ENCODE measurements around the gene CCDC127.
"Not testable (repeated sequence)": the region's sequence is repeated elsewhere in the genome, so short reads cannot be mapped to it uniquely, and the experiment has no call there.

Gene CCDC127

DNA sequence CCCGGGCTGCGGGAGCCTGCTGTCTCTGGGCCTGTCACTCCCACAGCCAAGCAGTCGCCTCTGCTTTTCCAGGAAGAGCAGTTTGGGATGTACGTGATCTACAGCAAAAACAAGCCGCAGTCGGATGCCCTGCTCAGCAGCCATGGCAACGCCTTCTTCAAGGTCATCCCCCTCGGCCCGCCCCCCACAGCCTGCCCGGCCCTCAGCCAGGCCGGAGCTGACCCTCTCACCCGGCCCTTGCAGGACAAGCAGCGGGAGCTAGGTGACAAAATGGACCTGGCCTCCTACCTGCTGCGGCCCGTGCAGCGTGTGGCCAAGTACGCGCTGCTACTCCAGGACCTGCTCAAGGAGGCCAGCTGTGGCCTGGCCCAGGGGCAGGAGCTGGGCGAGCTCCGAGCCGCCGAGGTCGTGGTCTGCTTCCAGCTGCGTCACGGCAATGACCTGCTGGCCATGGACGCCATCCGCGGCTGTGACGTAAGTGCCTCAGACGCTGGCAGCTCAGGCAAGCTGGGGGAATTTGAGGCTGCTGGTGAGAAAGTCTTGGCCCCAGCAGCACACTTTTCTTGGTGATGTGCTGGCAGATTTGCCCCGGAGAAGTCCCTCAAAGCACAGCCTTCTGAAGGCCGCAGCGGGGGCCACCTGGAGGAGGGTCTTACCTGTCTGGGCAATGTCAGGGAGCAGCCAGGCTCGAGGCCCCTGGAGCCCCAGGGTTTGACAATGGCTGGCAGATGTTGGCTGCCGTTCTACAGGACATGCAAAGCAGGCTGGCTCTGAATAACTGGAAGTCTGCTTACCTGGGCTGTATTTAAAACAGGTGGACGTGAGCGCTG lies 46.8 kb downstream of the CCDC127 start:
- no peak for DNase-seq

DNA sequence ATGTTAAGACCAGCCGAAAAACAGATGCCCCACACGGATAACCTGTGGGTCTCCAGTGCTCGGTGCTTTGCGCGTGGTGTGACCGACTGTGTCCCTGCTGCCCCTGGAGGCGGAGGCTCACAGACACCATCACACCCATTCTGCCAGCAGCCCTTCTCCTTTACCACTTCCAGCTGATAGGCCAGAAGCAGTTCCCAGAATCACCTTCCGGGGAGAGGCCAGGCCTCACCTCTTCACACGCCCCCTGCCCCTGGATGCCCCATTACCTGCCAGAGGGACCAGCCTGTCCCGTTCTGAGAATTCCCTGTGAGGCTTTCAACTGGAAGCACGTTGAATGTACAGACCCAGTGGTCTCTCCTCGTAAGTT lies 48.2 kb downstream of the CCDC127 start:
- DNase-seq = no peak

DNA sequence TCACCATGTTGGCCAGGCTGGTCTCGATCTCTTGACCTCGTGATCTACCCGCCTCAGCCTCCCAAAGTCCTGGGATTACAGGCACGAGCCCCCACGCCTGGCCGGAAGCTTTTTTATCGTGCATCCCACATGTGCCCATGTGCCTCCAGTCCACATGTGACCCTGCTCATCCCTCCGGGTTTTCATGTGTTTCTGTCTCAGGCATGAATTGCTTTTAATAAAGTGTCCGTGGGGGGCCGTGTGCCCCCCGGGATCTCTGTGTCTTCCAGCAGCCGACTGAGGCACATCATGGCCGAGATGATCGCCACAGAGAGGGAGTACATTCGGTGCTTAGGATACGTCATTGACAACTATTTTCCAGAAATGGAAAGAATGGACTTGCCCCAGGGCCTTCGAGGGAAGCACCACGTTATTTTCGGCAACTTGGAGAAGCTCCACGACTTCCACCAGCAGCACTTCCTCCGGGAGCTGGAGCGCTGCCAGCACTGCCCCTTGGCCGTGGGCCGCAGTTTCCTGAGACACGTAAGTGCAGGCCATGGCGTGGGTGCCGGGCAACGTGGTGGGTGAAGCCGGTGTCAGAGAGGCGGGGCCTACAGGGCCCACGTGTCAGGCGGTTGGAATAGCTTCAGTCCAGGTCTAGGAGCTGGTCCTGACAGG lies 48.8 kb downstream of the CCDC127 start:
- DNase-seq = no peak

DNA sequence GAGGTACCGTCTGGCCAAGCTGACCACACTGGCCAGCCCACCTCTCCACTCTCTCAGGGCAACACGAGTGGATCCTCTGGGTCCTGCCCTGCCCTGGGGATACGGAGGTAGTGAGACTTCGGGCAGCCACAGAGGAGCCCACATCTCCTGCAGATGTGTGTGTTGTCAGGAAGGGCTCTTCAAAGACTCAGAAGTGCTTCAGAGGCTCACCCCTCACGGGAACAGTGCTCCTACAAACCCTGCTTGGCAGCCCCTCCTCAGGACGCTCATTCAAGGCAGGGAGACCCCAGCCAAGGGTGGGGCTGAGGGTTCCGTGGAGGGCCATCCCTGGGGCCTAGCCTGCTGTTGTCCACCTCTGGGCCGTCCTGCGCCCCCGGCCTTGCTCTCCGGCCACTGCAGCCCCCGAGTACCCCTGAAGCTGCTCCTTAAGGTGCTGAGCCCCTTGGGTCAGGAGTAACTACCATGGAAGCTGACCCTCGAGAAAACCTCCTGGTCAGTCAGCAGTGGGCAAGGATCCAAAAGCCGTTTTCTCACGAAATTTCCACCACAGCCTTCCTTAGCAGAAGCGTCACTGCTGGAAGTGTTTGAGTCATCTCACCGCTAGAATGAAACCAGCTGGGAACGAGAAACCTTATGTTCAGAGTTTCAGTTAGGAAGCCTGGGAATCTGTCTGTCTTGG lies 49.8 kb downstream of the CCDC127 start:
- no peak for DNase-seq

DNA sequence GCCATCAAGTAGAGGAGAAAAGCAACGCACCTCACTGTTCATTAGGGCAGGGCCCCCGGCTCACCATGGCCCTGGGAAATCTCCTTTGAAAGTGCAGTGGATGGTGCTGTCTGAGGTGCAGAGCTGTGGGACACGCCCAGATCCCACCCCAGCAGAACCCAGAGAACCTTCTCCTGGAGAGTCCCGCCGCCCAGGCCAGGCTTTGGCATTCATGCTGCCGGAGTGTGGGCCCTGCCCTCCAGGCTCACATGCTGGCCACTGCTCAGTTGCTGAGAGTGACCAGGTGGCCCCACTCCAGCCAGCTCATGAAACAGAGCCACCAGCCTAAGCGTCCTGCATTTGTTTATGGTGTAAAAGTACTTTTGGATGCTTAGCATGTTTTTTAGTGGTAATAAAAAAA lies 50.4 kb downstream of the CCDC127 start:
- DNase-seq = no peak

DNA sequence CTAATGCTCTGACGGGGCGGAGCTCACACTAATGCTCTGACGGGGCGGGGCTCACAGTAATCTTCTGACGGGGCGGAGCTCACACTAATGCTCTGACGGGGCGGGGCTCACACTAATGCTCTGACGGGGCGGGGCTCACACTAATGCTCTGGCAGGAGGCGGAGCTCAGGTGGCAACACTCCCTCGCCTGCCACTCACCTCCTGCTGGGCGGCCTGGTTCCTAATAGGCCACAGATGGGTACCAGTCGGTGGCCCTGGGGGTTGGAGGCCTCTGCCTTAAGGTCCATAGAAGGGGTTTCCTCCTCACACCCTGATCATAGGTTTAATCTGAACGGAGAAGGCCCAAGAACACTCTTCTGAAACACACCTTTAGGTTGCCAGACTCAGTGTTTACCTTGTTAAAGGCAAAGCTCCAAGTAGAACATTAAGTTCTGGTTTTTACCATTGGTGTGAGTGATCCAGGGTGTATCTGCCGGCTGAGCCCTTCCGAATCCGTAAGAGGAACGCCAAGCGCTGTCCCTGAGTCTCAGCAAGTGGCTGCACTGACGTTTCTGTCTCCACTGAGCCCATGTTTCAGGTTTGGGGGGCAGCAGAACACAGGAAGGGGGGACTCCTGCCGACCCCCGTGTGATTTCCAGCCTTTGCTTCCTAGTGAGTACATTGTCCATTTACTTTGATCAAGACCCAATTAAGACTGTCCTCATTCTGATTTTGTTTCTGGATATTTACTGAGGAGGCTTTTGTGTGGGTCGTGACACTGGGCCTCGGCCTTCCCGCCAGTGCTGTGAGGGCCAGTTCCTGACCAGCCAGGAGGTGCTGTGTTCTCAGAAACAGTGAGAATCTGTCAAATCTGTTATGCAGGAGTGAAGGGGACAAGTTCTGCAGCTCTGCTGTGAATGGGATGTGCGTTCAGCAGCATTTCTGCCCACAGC lies 51.2 kb downstream of the CCDC127 start:
- no peak for DNase-seq

DNA sequence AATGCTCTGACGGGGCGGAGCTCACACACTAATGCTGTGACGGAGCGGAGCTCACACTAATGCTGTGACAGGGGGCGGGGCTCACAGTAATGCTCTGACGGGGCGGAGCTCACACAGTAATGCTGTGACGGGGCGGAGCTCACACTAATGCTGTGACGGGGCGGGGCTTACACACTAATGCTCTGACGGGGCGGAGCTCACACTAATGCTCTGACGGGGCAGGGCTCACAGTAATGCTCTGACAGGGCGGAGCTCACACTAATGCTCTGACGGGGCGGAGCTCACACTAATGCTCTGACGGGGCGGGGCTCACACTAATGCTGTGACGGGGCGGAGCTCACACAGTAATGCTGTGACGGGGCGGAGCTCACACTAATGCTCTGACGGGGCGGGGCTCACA lies 53.2 kb downstream of the CCDC127 start:
- DNase-seq = not testable (repeated sequence)

DNA sequence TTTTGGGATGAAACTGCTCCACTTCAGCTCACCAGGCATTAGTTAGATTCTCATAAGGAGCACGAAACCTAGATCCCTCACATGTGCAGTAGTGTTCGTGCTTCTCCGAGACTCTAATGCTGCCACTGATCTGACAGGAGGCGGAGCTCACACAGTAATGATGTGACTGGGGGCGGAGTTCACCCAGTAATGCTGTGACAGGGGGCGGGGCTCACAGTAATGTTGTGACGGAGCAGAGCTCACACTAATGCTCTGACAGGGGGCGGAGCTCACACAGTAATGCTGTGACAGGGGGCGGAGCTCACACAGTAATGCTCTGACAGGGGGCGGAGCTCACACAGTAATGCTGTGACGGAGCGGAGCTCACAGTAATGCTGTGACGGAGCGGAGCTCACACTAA lies 53.7 kb downstream of the CCDC127 start:
- no peak for DNase-seq

DNA sequence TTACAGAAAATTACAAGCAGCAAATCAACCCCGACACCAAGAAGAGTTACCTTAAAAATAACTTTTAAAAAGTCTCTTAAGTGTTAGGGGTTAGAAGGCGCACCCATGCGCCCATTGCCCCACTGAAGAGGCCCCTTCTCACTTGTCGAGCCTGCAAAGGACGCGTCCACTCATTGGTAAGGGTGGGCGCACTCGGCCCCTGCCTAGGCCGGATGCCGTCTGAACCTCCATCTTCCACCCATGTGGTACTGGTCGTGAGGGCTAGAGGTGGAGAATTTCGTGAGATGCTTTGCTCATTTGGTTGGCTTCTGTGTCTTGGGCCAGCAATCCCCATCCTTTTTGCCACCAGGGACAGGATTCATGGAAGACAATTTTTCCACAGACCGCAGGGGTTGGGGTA lies 54.1 kb downstream of the CCDC127 start:
- no peak for DNase-seq

DNA sequence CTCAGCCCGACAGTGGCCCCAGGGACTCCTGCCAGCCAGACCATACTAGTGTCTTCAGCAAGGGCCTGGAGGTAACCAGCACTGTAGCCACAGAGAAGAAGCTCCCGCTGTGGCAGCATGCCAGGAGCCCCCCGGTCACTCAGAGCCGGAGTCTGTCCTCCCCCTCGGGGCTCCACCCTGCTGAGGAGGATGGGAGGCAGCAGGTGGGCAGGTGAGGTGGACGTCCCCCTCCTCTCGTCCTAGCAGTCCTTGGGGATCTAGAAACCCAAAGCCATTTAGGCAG lies 54.7 kb downstream of the CCDC127 start:
- no peak for DNase-seq

DNA sequence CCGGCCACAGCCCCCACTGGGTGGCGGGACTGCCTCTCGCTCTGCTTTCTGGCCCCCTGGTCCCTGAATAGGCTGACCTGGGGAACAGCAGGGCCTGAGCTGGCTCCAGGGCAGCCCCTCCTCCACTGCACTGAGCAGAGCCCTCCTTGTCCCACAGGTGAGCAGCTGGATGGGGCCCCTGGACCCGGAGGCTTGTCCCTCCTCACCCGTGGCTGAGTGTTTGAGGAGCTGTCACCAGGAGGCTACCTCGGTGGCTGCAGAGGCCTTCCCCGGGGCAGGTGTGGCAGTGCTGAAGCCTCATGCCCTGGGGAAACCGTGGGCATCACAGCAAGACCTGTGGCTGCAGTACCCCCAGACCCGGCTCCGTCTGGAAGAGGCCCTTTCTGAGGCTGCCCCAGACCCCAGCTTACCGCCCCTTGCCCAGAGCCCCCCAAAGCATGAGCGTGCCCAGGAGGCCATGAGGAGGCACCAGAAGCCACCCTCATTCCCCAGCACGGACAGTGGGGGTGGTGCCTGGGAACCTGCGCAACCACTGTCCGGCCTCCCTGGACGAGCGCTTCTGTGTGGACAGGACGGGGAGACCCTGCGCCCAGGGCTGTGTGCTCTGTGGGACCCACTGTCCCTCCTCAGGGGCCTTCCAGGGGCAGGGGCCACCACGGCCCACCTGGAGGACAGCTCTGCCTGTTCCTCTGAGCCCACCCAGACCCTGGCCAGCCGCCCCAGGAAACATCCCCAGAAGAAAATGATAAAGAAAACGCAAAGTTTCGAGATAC lies 55.2 kb downstream of the CCDC127 start:
- no peak for DNase-seq

DNA sequence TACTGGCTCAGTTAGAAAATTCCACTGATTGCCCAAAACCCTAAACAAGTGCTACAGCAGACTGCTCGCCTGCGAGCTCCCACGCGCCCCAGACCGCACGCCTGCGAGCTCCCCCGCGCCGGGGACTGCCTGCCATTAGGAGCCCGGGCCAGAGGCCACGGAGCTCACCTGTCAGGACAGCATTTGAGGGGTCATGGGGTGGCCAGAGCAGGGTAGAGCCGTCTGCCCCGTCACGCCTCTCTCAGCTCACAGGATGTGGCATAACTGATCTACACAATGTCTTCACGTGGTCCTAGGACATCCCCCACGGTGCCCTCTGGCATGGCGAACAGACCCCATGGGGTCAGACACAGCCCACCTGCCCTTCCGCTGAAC lies 55.8 kb downstream of the CCDC127 start:
- DNase-seq = no peak

DNA sequence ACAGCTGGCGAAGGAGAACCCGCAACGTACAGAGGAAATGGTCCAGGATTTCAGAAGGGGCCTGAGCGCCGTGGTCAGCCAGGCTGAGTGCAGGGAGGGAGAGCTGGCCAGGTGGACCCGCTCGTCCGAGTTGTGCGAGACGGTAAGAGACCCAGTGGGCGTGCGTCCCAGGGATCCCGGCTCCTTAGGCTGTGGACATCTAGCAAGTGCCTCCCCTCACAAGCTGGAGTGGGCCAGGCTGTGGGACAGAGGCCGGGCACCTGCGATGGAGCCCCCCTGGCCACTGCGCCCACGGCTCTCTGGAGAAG lies 56.2 kb downstream of the CCDC127 start:
- DNase-seq = no peak

DNA sequence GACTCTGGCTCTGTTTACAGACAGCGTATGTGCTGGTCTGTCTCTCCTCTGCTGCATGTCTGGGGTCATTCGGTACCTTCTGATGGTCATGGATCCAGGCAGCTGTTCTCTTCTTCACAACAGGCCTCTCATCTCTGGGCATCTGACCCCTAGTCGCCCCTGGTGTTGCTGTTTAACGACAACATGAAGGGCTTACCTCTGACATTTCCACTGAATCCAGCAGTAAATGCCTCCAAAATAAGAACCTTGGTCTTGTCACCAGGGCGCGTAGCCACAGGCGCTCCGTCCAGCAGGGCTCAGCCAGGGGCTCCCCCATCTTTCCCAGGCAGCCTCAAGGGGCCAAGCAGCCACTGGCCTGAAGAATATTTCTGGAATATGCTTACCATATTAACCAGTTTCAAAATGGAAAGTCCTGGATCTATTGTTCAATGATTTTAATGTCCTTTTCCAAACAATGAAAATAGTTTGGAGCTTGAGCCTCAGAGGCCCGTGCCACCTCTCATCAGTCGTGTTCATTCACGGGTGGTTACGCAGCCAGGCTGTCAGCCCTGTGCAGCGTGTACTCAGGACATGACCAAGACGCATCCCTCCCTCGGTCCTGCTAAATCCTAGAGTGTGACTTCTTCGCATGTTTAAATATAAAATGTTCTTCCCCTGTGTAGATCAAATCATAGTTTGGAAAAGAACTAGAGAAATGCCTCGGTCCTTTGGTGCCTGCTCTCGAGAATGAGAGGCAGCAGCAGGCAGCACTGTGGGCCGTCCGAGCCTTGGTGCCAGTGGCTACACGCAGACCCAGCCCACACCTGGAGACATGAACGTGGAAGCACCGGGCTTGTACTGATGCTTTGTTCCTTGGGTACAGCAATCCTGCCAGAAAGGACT lies 56.8 kb downstream of the CCDC127 start:
- DNase-seq = no peak

DNA sequence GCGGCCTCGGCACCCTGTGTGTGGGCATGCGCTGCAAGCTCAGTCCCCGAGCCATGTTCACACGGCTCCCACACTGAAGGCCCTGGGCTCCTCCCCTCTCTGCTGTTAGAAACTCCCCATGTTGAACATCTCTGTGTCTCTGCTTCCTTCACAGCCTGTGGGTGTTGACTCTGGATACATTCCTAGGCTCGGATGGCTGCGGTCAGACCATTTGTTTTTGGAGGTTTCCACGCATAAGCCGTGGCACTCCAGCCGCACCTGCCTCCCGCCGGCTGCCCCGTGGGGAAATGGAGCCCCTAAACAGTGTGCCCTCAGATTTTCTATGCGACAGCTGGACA lies 57.8 kb downstream of the CCDC127 start:
- no peak for DNase-seq

DNA sequence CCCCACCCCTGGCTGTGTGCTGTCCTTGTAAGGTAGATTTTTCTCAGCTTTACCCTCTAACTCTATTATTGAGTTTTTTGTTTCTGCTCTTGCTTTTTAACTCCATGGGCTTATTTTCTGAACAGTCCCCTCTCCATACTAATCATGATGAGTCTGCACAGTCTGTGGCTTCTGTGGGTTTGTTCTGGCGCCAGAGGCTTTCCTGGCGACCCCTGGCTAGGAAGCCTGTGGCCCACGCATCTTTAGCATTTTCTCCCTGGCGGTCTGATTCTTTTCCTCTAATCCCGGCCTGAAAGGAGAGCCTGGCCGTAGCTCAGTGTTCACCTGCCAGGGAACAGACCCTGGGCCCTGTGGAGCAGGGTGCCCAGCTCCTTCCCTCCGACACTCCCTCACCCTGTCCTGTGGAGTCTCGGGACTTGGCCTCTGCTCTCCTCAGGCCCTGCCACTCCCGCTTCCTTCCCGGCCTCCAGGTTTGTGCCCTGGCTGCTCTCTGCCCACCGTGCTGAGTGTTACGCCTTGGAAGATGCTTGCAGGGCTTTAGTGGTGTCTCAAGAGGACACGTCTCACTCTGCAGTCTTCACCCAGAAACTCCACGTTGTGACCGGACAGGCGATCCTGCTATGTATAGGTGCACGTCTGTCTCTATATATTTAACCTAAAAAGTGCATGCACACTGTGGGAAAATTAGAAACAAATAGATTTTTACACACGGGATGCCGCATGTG lies 58.3 kb downstream of the CCDC127 start:
- DNase-seq = no peak

DNA sequence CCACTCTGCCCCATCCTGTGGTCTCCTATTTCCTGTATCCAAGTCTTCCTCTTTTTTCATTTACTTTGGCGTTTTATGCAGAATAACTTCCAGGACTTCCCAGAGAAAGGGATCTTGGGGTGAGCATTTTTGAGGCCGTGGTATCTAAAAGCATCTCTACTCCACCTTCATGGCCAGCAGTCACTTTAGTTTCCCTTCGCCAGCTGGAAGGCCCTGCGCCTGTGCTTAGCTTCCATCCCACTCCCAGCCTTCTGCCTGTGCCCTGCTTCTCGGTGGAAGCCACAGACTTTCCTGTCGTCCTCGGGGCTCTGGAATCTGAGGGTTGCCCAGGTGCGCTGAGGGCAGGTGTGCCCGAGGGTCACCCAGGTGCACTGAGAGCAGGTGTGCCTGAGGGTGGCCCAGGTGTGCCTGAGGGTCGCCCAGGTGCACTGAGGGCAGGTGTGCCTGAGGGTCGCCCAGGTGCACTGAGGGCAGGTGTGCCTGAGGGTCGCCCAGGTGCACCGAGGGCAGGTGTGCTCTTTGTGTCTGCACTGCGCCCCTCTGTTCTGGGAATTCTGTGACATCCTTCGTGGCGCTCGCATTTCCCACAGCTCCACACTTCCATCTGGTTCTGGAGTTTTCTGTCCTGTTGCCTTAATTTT lies 59.0 kb downstream of the CCDC127 start:
- DNase-seq = no peak

DNA sequence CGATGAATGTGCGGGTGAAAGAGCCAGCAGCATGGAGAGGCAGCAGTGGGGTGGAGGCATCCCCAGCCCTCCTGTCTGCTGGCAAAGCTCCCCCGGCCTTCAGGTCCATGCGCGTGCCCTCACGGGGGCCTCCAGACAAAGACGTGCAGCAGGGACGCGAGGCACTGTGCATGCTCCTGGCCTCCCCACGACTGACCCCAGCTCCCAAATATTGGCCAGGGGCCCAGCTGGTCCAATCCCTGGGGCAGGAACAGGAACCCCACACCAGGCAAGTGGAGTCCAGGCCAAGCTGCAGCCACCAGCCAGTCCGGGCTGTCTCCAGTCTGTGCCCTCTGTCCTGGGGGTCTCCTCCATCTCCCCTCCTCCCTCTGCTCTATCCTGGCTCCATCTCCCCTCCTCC lies 60.2 kb downstream of the CCDC127 start:
- DNase-seq = no peak

DNA sequence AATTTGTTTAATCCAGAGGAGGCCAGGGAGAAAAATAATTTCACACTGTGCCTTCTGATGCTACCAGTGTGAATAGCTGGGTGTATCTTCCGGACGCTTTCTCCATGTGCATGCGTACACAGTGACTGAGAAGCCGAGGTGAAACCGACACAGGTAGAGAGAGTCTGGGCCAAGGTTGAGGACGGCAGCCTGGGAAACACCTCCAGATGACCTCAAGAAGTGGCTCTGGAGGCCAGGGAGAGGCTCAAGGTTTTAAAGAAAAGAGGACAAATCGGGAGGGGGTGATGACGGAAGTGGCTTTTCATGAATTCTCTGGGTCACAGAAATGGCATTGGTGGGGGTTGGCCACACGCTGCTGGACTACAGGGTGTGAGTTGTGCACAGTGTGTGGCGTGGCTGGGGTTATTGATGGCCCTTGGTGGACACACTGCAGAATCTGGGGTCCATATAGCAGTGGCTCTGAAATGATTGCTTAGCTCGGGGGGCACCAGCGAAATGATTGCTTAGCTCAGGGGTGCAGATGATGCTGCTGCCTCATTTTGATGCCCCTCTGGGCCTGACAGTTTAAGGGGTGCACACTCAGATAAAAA lies 60.7 kb downstream of the CCDC127 start:
- no peak for DNase-seq

DNA sequence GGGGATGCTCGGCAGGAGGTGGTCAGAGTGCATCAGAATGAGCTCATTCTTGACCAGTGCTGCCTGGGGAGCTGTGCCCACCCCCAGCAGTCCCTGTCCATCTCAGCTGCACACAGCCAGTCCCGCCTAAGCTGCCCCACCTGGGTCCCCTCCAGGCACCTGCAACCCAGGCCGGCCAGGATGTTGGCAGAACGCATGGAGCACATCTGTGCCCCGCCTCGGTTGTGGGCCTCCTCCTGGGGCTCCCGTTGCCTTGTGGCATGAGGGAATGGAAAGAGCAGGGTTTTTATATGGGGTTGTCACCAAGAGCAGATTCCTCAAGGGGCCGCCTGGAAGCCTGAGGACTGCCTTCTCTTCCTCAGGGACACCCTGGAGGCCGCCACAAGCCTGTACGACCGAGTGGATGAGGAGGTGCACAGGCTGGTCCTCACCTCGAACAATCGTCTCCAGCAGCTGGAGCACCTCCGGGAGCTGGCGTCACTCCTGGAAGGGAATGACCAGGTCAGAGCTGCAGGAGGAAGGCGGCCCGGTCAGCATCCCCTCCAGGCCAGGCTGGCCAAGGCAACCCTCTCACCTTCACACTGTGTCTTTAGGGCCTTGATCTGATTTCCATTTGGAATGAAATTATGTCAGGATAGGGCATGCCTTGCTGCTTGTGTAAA lies 61.4 kb downstream of the CCDC127 start:
- DNase-seq = no peak
